ENCODE data around the gene BCAS3.

The BCAS3 gene

DNA sequence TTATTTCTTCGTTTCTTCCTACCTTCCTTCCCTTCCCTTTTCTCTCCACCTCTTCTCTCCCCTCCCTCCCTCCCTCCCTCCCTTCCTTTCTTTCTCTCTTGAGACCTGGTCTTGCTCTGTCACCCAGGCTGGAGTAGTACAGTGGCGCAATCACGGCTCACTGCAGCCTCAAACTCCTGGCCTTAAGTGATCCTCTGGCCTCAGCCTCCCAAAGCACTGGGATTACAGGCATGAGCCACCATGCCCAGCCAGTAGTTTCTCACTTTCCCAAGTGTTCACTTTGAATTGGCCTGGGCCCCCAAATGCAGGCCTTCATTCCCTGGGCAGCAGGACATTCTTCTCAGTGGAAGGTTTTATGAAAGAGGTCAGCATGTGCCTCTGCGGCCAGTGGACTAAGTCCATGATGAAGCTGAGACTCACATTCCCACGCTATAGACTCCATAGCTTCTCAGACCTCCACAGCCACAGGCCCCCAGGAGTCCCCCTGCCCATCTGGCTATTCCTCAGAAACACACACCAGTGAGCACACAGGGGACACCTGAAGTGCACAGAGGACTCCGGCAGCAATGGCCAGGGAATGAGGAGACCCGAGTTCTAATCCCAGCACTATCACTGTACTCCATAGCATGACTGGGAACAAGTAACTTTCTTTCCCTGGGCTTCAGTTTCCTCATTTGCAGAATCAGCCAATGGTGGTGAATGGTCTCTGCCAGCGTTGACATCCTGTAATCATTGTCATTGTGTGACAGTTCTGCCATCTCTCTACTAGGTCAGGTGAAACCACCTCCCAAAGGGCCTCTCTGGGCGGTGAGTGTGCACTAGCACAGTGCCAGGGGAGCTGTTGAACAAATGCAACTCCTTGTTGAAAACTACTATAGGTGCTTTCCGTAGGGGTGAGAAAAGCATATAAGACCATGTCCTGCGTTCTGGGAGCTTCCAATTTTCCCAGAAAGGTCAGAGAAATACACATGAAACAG is 652.8 kb downstream of the BCAS3 start:
- FAIRE-seq (no peak), DNase-seq (ENCODE audit: insufficient read length) (no peak)
- TF ChIP-seq TAF1 (IDR thresholded peaks at IDR 0.05; ENCODE audit: borderline replicate concordance, low read depth, low read length) (no peak), POLR2AphosphoS5 (IDR thresholded peaks at IDR 0.05; ENCODE audit: low read depth, low read length) (no peak), POLR2A (IDR thresholded peaks at IDR 0.05; ENCODE audit: low read depth, low read length) (no peak)

DNA sequence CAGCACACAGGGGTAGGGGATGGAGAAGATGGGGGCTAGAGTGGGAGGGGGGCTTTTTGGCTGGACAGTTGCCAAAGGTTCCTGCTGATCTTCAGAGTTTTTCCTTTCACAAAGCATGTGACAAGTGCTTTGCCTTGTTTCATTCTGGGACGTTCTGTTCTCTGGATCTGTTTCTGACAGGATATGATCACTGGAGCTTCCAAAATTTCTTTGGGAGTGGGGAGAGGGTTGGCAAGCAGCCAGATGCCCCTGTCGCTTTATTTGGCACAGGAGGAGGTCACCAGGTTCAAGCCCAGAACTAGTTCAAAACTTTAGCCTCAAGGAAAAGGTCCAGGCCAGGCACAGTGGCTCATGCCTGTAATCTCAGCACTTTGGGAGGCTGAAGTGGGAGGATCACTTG is 653.5 kb downstream of the BCAS3 start:
- DNase-seq (ENCODE audit: insufficient read length), result no peak
- no peak for TF ChIP-seq POLR2A (IDR thresholded peaks at IDR 0.05; ENCODE audit: low read depth, low read length)
- no peak for TF ChIP-seq TAF1 (IDR thresholded peaks at IDR 0.05; ENCODE audit: borderline replicate concordance, low read depth, low read length)
- no peak for FAIRE-seq

DNA sequence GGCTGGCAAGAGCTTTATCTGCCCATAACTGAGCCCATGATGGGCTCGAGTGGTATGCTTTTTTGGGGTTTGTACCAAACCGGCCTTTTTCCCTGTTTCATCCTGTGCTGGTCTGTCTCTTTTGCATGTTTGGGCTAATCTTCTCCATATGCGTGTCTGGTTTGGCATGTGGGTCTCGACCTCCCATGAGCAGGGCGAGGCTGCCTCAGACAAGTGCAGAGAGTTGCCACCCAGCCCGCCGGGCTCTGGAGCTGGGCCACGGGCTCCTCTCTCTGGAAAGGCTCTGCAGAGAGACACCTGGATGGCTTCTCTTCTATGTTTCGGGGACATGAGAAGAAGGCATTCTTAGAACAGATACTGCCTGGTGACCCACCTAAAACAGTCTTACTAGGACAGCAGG is 654.2 kb downstream of the BCAS3 start:
- DNase-seq (ENCODE audit: insufficient read length), result no peak
- FAIRE-seq, result no peak
- TF ChIP-seq TAF1 (IDR thresholded peaks at IDR 0.05; ENCODE audit: borderline replicate concordance, low read depth, low read length) (no peak), POLR2A (IDR thresholded peaks at IDR 0.05; ENCODE audit: low read depth, low read length) (no peak), POLR2AphosphoS5 (IDR thresholded peaks at IDR 0.05; ENCODE audit: low read depth, low read length) (no peak)

DNA sequence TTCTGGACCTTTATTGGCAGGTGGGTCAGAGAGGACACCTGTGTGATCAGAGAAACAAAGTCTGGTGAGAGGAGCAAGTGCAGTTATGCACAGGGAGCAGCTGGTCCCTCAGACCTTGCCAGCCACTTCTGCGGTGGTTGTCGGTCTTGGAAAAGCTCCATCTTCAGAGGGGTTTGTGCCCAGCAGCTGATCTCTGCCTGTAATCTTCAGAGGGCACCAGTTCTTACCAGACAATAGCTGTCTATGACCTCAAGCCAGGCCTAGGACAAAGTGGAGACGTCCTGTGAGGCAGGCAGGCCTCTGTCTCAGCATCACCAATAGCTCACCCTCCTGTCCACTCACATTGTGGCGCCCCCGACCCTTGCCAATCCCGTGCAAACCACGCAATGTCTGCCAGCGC is 655.5 kb downstream of the BCAS3 start:
- TF ChIP-seq POLR2AphosphoS5 (IDR thresholded peaks at IDR 0.05; ENCODE audit: low read depth, low read length) (no peak), TAF1 (IDR thresholded peaks at IDR 0.05; ENCODE audit: borderline replicate concordance, low read depth, low read length) (no peak), POLR2A (IDR thresholded peaks at IDR 0.05; ENCODE audit: low read depth, low read length) (no peak)
- DNase-seq (ENCODE audit: insufficient read length) (no peak), FAIRE-seq (no peak)

DNA sequence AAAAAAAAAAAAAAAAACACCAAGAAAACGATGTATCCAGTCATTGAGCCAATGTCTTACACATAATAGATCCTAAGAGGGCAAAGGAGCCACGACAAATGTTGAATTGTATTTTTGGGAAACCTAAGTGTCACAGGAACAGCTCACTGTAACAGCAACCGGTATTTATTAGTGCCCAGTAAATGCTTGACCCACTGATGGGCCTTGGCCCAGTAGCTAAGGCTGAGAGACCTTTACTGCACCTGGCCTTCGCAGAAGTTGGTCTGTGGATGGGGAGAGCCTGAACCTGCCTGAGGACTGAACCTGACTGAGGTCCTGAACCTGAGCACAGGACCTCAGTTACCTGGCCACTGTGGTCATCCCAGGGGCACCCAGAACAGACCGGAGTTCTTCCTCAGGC is 657.0 kb downstream of the BCAS3 start:
- FAIRE-seq, result no peak
- TF ChIP-seq TAF1 (IDR thresholded peaks at IDR 0.05; ENCODE audit: borderline replicate concordance, low read depth, low read length), result no peak
- no peak for TF ChIP-seq POLR2A (IDR thresholded peaks at IDR 0.05; ENCODE audit: low read depth, low read length)
- TF ChIP-seq POLR2AphosphoS5 (IDR thresholded peaks at IDR 0.05; ENCODE audit: low read depth, low read length), result no peak
- no peak for DNase-seq (ENCODE audit: insufficient read length)

DNA sequence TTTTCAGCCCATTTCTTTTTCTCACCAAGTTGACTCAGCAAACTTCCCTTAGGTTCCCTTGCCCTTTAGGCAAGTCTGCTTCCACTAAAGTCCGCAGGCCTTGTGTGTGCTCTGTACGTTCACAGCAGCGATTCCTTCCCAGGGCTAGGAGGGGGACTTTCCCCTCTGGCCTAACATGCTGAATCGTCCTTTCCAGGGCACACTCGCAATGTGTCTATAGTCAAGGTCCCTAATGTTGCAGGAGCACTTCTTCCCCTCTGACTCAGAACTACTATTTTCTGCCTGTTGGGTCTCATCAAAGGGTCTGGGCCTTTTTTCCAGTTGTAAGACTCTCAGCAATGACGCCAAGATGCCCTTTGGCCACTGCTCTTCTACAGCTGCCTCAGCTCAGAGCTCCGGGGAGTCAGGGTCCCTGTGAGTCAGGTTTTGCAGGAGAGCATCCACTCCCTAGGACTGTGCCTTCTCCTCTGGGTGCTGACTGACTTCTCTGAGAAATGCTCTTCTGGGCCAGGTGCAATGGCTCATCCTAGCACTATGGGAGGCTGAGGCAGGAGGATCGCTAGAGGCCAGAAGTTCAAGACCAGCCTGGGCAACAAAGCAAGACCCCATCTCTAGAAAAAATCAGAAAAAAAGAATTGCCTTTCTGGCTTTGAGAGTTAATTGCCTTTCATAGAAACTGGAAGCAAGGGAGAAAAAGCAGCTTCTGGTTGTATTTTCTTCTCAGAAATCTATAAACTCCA is 657.6 kb downstream of the BCAS3 start:
- FAIRE-seq (no peak), DNase-seq (ENCODE audit: insufficient read length) (no peak)

DNA sequence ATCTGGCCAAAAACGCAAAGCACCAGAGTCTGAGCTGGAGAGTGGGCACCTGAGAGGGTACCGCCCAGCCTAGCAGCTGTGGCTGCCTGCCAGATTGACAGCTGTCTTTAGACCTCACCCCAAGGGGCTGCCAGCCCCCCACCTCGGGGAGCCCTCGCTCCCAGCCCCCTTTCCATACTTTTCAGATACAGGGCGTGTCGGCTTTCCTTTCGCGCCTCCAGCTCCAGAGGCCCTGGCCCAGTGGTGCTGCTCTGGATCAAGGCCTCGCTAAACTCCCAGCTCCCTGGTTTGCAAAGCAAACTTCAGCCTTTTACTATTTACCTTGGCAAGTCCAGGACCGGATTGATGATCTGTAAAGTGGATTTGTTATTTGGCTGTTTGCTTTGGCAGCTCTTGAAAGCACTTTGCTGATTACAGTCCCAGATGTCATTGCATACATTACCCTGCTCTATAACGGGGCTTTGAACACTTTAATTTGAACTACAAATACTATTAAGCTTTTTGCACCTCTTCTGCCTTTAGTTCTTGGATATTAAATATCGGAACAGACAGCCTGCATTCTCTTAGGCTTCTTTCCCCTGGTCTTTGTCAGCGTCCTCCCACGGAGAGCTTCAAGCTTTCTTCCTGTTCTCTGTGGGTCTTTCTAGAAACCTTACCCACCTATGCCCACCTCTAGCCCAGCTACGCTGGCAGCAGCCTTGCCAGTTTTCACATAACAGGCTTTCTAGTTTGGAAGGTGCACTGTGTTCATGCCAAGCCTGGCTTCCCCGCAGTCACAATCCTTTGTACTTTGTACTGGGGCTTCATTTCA is 658.4 kb downstream of the BCAS3 start:
- DNase-seq (ENCODE audit: insufficient read length) (no peak), FAIRE-seq (no peak)
- TF ChIP-seq POLR2AphosphoS5 (IDR thresholded peaks at IDR 0.05; ENCODE audit: low read depth, low read length), result no peak
- TF ChIP-seq TAF1 (IDR thresholded peaks at IDR 0.05; ENCODE audit: borderline replicate concordance, low read depth, low read length), result no peak

More for the DNA sequence above, 657.6 kb downstream of the BCAS3 start:
- TF ChIP-seq TAF1 (IDR thresholded peaks at IDR 0.05; ENCODE audit: borderline replicate concordance, low read depth, low read length) (no peak), POLR2A (IDR thresholded peaks at IDR 0.05; ENCODE audit: low read depth, low read length) (no peak), POLR2AphosphoS5 (IDR thresholded peaks at IDR 0.05; ENCODE audit: low read depth, low read length) (no peak)

DNA sequence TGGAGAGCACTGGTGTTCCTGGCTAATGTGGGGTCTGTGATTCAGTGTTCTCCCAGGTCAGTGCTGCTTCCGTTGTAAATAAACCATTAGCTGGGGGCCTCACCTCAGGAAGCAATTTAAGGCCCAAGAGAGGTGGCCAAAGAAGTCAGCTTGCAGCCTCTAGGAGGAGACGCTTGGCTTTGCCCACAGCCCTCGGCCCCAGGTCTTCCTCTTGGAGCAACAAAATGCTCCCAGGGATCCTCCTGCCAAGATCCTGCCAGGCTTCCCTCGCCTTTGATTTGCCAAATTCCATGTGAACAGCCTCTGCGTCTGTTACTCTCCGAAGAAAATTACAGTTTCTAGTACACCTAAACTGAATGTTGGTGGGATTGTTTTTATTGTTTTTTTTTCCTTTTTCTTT is 659.6 kb downstream of the BCAS3 start:
- DNase-seq (ENCODE audit: insufficient read length) (no peak), FAIRE-seq (no peak)

DNA sequence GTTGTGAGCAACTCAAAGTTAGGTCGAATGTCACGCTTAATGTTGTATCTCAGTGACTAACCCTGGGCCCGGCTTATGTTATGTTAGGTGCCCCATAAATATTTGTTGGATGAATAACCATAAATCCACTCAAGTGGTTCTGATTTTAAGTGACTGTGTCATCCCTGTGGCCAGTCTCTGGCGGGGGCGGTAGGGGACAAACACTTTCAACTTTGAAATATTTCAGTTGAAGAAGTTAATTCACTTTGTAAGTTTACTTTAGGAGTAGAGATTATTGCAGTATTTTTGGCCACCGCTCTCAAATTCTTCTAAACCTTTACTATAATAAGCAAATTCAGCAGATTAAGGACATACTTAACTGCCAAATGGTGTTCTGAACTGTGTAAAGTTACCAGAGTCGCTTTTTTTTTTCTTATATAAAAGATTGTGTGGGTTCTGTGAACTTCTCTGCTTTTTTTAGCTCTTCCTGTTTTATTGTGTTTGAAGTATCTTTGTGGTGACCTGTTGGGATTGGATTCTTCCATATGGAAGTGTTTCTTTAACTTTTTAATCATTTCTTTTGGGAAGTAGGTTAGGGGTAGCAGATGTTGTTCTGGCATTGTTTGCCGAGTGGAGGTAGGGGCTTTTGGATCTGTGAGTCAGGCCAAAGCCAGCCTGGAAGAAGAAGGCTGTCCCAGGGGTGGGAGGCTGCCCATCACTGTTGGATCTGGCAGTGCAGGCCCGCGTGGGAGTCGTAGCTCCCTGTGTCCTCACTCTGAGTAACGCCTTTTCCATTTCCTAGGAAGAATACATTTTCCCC is 660.5 kb downstream of the BCAS3 start:
- FAIRE-seq, result no peak

More for the DNA sequence above, 659.6 kb downstream of the BCAS3 start:
- no peak for TF ChIP-seq POLR2AphosphoS5 (IDR thresholded peaks at IDR 0.05; ENCODE audit: low read depth, low read length)
- TF ChIP-seq TAF1 (IDR thresholded peaks at IDR 0.05; ENCODE audit: borderline replicate concordance, low read depth, low read length), result no peak
- no peak for TF ChIP-seq POLR2A (IDR thresholded peaks at IDR 0.05; ENCODE audit: low read depth, low read length)

DNA sequence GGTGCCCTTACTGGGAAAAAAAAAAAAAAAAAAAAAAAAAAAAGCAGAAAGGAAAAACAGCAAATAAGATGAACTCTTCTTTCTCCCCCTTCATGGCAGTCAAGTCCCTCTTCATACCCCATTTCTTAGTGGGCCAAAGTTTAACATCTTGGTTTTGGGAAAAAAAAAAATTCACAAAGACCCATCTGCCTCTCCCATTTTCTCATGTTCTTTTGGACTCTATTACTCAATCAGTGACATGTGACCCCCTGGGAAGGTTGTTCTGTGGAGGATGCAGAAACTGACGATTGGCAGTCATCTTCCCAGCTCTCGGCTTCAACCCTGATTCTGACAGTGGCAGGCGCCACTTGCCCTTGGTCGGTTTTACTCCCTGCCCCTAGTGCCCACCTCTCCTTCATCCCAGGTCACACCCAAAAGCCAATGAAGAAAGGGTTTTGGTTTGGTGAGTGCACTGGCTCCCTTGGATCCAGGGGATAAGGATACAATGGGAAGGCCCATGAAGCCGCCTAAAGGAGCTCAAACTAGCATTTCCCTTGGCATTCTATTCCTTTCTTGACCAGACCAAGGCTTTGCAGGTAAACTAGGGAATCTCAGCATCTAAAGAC is 661.3 kb downstream of the BCAS3 start:
- no peak for DNase-seq (ENCODE audit: insufficient read length)
- FAIRE-seq, result no peak
- TF ChIP-seq POLR2A (IDR thresholded peaks at IDR 0.05; ENCODE audit: low read depth, low read length) (no peak), TAF1 (IDR thresholded peaks at IDR 0.05; ENCODE audit: borderline replicate concordance, low read depth, low read length) (no peak), POLR2AphosphoS5 (IDR thresholded peaks at IDR 0.05; ENCODE audit: low read depth, low read length) (no peak)

More for the DNA sequence above, 660.5 kb downstream of the BCAS3 start:
- TF ChIP-seq POLR2A (IDR thresholded peaks at IDR 0.05; ENCODE audit: low read depth, low read length) (no peak), POLR2AphosphoS5 (IDR thresholded peaks at IDR 0.05; ENCODE audit: low read depth, low read length) (no peak), TAF1 (IDR thresholded peaks at IDR 0.05; ENCODE audit: borderline replicate concordance, low read depth, low read length) (no peak)
- no peak for DNase-seq (ENCODE audit: insufficient read length)
